CD4-positive, alpha-beta T cell treated with Interleukin-17A for 4 hours (primary cell): ENCODE data around the gene TBX20.
"Not testable (repeated sequence)": the region's sequence is repeated elsewhere in the genome, so short reads cannot be mapped to it uniquely, and the experiment has no call there.

Source experiments
- DNase-seq: peaks from one replicate; pipeline ENCODE4 v3.0.0-alpha.2; 2020; ENCODE audit warnings: mixed read lengths

The TBX20 gene

DNA sequence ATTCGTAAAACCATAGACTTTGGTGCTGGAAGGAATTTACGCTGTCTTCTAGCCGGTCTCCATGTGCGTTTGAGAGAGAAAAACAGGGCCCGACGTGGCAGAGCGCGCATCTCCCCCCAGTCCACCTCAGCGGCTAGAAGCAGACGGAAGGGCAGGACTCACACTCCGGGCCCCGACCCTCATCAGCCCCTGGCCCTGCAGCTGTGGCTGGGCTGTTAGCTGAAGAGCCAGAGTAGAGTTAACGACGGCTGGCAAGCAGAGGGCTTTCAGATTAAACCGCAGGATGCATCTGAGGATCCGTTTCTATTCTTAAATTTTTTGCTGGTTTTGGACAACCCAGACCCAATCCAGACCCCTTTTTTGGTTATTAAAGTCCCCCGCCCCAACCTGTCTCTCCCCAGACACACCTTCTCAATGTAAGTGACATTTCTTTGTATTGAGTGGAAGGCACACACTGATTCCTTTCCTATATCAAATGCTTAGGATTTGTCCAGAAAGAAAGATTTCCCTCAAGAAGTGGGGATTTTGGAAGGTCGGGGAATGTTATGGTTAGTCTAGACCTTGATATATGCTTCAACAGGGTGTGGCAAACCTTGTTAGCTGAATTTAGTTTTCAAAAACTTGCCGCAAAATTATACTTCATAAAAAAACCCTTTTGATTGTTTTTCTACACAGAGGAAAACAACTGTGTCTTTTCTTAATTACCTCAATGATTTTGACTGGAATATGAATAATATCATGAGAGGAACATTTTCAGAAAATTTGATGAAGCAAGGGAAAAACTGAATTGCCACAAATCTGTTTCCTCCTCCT, 1.7 kb upstream of the TBX20 start:
- no peak for DNase-seq

DNA sequence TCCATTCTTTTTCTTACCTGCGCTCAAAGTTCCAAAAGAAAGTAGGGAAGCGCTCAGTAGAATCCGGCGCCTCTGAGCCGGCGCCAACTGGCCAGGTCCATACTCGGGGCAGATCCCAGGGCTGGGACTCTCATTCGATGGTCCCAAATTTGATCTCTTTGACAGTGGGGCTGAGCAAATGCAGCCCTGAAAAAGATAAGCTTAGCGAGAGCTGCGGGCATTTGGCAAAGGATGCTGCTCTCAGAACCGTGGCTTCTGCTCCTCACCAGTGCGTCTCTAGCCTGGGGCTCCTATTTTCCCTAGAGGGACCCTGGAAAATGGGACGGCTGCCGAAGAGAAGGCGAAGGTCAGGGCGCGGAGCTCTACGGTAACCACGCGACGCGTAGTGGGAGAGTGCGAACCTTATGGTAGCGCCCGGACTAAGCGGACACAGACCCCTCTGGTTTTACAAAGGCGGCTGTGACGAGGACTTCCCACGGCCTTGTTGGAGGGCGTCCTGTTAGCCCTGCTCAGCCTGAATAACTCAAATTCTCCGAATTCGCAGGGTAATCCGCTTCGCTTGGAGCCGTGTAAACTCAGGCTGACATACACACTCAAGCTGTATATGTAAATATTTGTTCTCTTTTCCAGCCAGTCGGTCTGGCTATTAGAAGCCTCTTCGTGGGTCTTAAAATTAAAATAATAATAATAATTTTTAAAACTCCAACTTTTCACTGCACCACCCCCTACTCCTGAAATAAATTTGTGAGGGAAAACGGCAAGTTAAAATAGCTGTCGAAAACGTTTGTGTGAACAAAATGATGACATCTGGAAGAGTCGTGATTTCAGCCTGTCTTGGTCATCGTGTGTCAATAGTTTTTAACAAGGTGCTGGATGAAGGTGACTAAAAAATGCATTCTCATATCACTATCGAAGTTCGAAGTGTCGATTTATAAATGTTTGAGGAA, 869 bp upstream of the TBX20 start:
- DNase-seq, result no peak

DNA sequence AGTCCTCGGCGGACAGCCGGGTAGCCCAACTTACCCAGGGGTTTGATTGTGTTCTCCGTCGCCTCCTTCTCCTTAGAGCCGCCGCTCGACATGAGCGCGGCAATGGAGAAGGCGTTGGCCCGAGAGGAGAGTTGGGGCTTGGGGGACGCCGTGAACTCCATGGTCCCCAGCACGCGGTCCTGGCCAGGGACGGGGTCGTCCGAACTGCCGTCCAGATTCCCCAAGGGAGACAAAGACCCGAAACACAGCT, 515 bp downstream of the TBX20 start:
- no peak for DNase-seq

DNA sequence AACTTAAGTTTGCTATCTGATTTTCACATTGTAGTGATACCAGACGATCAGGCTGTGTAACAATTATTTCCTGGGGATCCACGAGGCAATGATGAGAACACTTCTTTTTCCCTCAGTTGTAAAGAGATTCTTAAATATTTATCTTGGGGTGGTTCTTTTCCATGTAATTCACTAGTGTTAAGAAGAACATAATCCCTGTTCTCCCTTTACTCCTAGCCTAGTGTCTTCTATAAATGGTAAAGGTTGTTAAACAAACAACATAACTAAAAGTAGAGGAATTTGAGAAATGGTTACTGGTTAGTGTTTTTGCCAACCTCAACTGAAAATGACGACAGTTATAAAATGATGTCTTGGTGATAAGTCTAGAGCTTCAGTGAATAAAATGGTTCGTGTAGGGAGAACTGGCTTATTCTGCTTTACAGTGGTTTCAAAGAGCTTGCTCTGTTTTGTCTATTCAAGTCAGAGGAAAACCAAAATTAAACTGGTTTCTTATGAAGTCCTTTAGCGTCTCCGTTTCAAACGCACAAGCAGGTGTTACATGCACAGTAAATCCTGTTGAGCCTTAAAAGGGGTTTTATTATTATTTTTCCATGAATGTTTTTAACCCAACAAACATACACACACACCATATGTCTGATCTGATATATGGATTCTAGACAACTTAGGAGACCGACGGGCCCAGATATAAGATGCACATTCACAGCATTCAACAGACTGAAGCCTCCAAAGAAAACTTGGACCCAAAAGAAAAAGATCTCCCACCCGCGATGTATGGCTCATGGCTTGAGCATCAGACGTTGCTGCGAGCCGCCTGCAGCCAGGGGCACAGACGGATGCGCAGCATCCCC, 1.1 kb downstream of the TBX20 start:
- DNase-seq, result no peak

DNA sequence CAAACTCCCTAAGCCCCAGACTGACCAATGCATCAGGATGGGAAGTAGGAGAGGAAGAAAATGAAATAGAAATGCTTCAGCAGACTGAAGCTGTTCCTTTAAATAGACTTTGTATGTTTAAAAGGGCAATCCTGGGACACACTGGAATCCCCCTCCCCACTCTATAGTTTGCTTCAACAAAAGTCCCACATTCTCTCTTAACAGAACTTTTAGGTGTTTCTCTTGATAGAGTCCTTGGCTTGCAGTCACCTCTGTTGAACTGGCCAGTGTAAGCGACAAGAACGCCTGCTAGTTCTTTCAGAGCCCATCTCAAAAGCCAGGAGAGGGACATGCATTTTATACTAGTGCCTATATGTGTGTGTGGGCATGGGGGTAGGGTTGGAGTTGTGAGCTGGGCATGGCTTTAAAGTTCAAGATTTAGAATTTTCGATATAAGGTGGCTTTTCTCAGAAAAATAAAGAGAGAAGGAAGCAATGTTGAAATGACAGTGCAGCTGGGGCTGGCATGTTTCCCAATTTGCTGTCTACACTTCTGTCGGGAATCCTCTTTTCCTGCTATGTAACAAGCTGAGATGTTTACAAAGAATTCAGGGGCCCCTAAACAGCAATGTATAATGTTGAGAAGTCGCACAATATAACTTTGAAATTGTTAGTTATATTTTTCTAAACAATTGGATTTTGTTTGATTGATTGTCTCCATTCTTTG, 2.1 kb downstream of the TBX20 start:
- no peak for DNase-seq

DNA sequence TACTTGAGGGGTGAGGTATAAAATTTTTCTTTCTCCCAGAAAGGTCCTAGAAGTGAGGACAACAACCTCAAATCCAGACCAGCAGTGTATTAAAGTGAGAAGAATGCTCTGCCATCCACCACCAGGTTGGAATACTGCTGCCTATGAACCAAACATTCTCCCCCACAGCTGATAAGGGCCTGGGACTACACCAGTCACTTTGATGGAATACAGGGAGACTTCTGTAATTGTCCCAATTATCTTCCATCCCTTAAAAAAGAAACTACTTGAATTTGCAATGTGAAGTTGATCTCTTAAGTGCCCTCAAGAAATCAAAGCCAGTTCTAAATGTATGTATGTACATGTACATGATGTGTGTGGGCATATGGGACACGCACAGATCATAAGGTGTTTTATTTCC, 3.0 kb downstream of the TBX20 start:
- DNase-seq, result no peak

DNA sequence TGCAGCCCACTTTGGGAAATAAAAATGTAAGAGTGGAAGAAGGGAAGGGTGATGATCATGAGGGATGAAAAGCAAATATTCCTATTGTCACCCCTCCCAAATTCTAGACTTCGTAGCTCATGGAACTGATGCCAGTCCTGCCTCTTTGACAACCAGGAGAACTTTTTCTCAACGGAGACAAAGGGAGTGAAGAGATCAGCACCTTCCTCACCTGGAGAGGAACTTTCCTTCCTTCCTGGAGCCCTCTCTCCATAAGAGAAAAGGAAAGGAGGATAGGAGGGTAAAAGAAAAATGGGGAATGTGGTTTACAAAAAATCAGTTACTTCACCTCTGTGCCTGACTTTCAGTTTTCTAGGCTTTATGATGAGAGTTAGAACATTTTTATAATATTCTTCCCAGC, 3.4 kb downstream of the TBX20 start:
- no peak for DNase-seq

DNA sequence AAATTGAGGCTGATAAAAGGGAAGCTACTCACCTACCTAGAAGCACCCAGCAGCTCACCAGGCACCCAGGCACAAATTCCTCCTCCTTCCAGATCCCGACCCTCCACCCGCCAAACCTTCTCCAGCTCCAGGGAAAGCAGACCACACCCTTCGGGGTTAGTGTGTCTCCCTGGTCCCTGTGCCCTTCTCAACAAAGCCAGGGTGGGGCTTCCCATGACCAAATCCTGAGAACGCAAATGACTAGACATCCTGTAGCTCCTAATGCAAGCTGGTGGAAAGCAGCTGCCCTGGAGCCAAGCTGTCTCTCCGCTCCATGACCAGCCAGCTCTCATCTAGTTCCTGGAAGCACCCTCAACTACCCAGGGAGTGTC, 4.4 kb downstream of the TBX20 start:
- DNase-seq, result no peak

DNA sequence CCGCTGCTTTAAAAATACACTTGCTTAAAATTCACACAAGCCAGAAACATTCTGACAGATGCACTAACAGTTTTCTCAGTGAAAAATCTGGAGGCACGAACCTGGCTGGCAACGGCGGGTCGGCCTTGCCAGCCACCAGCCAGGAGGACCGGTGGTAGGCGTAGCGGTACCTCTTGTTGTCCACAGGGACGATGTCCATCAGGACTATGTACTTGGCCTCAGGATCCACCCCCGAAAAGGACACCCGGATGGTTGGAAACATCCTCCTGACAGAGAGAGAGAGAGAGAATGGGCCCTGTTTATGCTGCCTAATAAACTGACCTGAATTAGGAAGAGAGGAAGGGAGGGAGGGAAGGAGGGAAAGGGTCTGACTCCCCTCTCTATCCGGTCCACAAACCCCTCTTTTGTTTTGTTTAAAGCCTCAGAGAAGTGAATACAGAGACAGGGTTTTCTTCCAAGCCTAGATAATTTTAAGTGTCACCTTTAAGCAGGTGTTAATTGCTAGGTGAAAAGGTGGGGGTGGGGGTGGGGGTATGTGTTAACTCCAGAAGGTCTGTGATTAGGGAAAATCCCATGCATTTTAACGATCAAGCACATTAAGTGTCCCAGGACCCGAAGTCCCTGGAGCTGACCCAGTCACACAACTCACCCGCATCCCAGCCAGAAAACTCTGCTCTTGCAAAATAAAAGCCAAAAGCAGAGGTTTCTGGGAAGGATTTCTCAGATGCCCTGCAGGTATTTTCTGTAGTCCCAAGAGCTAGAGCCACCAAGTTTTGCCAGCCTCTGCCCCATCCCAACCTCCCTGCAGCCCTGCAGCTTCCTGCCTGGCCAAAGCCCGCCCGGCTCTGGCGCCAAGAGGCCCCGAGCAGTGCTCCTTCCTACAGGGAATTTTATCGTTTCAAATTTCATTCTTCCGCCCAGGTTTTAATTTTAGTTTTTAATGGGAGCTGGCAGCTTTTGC, 5.0 kb downstream of the TBX20 start:
- DNase-seq, result no peak

DNA sequence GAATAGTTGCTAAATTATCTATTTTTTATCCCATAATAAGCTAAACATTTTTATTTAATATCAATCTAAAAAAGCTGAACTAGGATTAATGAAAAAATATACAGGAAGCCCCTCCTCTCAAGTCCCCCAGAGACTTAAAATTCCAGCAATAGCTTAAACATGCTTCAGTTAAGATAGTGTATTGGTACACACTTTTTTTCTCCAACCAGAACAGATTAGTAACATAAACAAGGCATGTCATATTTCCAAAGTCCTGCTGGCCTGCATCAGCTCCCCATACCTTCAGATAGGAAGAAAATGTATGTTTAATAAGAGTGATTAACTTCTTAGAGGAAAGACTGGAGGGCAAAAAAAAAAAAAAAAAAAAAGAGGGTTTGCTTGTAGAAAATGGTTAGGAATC, 7.1 kb downstream of the TBX20 start:
- no peak for DNase-seq

DNA sequence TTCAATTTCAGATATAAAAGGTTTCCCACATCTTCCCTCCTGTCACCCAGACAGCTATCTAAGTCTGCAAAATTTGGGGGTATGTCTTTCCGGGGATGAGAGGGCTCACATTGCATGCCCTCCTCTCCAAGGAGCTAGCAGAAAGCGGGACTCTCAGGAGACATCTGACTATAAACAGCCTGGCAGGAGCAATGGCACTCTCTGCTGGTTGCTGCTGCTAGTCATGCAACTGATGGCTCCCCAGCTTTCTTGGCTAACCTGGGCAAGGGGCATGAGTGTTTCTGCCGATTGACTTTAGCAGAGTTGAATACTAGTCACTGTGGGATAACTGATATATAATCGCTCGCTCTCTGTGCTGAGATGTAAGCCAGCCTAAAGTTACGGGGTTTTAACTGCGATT, 12.0 kb downstream of the TBX20 start:
- DNase-seq, result no peak

DNA sequence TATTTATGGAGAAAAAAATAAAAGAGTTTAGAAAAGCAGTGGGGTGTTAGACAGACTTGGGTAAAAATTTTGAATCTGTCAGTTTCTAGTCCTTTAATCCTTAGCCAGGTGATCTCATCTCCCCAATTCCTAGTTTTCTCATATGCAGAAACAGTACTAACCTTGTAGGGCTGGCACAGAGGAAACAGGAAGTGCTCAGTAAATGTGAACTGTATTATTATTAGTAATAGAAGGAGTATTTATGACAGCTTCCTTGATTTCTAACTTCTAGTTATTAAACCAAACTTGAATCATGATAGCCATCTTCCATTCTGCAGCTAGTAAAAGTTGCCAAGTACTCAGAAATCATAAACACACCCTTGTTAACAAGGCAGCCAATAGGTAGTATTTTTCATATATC, 12.5 kb downstream of the TBX20 start:
- DNase-seq, result no peak

DNA sequence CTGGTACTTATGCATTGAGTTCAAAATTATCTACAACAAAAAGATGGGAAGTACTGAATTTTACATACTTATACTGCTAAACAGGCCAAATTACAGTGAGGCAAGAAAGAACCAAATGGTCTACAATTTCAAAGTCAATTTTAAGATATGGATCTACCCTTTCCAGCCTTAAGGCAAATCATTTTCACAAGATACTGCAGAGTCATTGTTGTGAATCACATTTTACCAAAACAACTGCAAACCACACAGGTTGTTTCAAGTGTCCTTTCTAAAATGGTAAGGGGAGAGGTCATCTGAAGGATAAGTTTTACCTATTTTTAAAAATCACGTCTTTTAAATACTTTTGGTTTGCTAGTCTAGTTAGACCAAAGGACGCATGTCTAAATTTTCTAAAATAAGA, 12.9 kb downstream of the TBX20 start:
- not testable (repeated sequence) for DNase-seq

DNA sequence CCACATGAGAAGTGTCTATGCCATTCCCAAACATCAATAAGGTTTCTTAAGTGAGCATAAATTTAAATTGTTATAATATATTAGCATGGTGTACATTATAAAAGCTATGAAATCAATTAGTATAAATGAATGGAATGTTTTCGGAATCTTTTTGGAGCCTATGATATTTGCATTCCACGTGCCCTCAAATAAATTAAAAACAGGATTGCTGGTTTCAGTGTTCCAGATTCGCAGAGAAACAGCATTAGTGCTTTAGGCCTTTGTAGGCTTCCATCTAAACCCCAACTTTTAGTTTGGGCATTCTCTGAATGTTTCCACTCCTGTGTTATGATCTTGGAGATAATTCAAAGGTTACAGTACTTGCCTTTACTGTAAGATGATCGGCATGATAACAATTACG, 15.4 kb downstream of the TBX20 start:
- not testable (repeated sequence) for DNase-seq

DNA sequence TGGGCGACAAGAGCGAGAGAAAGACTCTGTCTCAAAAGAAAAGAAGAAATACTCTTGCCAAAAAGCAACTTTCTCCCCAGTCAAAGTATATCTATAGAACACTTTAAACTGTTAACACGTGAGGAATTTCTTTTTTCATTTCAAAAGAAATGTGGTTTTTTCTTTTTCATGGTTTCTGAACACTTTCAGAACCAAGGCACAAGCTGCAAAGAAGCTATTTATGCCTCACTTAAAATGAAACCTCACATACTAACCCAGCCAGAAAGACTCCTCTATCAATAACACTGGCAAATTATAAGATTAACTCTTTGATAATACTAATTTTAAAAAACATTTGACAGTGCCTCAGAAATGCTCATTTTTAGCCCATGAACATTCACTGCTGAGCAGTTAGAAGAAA, 20.9 kb downstream of the TBX20 start:
- DNase-seq, result no peak

DNA sequence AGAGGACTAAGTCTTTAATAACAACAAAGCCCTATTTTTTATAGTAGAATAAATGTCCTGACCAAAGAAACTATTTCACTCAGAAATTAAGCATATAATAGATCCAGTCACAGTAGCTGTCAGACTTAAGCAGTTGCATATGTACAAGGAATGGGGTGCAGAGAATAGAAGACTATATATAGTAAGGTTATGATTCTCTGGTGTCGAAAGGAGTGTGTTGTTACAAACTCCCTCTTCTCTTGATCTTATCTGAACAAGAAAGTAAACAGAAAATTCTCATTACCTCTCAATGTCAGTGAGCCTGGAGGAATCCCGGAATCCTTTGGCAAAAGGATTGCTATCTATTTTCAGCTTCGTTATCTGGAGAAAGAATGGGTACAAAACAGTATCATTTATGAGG, 22.7 kb downstream of the TBX20 start:
- DNase-seq, result not testable (repeated sequence)

DNA sequence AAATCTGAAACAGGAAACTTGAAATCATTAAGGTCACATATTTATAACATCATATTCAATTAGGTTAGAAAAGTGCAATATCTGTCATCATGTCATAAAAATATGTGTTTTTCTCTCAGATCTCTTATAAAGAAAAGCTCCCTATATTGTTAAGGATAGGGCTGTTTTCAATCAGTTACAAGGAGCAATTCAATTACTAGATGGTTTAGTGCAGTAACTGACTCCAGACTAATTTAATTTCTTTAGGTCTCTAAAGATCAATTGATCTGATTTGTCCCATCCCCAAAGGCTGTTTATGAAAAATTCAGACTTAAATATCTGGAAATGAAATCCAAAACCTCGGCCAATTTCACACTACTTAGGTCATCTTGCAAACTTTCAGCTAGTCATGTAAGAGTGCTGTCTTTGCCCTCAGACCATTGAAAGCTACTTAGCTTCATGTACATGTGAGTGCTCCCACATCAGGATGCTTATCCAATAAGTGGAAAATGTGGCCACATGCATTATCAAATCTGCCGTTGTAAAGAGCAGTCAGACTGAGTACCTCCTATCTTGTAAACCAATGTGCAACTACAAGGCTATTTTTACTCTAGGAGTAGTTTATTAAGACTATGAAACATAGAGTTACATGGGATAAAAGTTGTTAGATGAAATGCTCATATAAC, 24.7 kb downstream of the TBX20 start:
- DNase-seq, result not testable (repeated sequence)

DNA sequence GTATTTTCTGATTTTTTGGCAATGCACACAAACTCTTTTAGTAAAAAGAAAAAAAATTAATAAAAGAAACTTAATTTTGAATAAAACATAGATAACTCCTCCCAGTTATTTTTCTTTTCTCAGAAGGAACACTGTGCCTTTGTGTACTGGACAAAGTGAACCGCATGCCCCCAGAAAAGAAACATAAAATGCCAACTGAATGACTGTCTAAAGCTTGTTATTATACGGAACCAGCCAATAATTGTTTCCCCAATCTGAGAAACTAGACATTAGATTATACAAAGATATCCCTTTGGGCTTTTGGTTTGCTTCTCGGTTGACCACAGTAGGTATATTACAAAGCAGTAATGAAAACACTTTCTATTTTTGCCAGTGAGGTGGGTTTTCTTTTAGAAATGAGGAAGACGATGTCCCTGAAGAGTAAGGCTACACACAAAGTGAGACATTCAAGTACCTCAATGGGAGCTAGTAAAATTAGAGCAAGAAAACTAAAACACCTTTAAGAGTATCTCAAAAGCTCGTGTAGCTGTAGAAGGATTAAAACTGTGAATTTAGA, 25.3 kb downstream of the TBX20 start:
- DNase-seq, result not testable (repeated sequence)

DNA sequence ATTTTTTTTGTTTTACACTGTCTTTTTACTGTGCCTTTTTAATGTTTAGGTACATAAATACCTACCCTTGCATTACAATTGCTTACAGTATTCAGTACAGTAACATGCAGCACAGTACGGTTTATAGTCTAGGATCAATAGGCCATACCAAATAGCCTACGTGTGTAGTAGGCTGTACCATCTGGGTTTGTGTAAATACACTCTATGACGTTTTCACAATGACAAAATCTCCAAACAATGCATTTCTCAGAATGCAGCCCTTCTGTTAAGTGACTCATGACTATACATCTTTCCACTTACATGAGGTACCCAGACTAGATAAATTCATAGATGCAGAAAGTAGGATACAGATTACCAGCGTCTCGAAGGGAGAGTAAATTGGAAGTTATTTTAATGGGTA, 26.5 kb downstream of the TBX20 start:
- DNase-seq, result not testable (repeated sequence)

DNA sequence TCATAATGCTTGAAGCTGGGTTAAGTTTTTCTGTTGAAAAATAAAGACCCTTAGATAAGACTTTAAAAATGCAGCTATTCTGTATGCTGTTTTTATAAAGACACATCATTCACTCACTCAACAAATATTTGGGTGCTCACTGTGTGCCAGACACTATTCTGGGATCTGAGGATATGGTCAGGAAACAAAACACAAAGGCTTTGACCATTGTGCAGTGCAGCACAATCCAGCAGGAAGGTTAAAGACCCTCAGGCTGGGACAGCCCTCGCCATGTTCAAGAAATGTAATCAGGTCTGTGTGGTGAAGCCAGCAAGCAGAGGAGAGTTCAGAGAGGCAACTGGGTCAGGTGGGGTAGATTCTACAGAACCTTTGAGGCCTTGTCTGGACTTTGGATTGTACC, 31.5 kb downstream of the TBX20 start:
- DNase-seq, result not testable (repeated sequence)

DNA sequence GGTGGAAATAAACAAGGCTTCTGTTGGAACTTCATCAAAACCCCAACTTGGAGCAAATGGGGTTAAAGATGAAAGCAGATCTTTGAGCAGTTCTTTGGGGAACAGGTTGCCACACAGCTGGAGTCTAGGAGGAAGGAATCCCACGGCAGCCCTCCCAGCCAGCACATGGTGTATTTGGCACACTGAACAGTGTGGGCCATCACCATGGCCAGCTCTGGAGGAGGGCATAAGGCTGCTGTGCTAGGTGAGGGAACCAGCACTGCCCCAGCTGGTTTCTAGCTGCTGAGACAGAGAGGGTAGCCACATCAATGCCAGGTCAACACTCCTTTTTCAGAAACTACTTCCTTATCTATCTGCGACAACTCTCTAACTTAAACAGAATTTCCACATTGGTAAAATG, 33.7 kb downstream of the TBX20 start:
- not testable (repeated sequence) for DNase-seq
